HUDEP-2 (cell line): ENCODE results near the gene COA7.

Experiments
- DNase-seq, 76 experiments: peaks; one replicate each; lab custom pipeline; 2025; ENCODE audit not compliant: unreplicated experiment in 76 of 76; lab: John Stamatoyannopoulos, UW

COA7 gene

DNA sequence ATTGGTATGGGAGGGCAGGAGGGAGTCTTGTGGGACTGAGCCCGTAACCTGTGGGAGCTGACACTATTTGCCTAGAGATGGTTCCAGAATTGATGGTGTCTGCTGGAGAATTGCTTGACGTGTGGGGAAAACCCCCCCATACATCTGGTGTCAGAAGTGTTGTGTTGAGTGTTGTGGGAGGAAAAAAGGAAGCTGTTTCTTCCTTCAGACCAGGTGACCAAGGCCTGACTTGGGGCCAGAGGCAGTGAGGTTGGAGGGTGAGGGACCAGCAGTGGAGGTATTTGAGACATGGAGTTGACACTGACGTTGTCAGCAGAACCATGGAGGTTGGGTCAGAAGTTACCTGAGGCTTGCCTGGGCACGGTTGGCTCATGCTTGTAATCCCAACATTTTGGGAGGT is 56.8 kb downstream of the COA7 start:
- DNase-seq = no peak

DNA sequence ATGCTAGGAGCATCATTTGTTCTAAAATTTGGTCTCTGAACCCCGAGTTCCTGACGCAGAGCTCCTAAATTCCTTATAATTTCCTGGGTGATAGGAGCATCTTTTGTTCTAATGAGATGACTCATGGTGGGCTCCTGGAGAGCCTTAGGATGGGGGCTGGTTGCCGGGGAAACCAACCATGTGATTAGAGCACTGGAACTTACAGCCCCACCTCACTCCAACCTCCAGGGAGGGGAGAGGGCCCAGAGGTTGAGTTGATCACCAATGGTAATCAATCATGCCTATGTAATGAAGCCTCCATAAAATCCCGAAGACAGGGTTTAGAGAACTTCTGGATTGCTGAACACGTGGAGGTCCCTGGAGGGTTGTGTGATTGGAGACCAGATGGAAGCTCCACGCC is 57.5 kb downstream of the COA7 start:
- DNase-seq = no peak

DNA sequence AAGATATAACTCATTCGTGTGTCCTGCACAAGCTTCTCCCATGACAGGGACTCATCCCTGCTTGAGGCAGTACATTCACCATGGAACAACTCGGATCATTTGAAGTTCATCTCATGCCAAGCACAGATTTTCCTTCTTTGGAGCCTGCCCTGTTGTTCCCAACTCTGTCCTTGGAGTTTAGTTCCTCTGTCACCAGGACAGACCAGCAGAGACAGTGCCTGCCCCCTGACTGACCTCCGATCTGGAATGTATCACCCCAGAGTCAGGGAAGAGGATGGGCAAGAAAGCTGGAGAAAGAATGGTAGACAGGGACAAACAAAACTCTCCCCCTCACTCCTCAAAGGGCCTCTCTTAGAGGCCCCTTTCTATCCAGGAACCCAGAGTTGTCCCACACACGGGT is 60.2 kb downstream of the COA7 start:
- DNase-seq = no peak

DNA sequence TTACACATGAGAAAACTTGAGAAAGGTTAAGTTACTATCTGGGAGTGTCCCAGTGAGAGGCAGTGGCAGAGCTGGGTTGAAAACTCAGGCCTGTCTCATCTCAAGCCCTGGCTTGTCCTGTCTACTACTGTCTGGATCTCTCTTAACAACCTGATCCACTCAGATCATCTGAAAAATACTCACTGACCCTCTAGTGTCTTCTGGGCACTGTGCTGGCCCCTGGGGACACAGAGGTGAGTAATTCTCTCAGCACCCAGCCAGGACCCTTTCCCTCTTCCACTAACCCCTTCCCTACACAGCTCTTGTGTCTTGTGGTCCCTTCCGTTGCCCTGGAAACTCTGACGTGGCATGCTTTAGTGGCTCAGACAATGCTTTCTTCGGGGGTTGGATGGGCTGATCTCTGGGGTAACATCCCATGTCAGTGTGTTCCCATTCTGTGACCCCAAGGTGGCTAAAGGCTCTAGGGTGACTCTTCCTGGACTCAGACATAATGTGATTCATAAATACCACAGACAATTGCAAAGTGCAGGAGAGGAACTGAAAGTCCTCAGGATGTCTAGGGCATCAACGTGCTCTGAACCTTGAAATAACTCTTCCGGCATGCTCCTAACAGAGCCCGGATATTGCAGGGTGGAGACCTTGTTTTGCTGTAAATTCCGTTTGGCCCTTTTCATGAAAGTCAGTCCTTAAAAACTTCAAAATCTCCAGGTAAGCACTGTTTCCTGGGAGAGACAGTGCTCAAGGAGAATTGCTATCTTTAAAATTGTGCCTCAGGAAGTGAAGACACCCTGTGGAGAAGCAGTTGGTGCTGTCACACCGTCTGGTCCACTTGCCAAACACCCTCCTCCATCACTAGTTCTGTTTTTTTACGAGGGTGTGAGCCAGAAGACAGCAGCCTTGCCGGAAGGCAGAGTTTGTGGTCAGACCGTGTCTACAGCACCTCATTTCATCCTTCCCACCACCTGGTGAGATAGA is 61.1 kb downstream of the COA7 start:
- no peak for DNase-seq

DNA sequence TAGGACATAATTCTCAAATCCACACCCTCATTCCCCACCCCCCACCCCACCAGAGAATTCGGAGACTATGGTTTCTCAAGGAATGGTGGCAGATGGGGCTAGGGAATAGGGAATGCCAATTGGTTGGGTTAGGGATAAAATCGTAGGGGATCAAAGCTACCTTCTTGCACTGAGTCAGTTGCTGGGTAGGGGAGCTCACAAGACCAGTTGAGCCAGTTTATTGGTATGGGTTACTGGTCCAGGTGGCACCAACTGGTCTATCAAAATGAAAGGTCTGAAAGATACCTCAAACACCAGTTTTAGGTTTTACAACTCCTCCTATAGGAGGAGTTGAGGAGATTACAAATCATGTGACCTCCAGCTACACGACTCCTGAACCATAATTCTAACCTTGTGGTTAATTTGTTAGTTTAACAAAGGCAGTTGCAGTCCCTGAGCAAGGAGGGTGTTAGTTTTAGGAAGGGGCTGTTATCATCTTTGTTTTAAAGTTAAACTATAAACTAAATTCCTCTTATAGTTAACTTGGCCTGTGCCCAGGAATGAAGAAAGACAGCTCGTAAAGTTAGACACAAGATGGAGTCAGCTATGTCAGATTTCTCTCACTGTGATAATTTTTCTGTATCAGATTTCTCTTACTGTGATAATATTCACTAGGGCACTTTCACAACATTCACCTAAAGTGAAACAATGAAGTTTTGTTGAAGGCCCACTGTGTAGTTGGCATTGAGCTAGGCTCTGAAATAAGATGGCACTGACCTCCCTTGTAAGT is 62.6 kb downstream of the COA7 start:
- DNase-seq = no peak
